ENCODE results near the gene TOGARAM2.

The TOGARAM2 gene

GRCh38 chr2:29023188-29023587 is 42.1 kb downstream of the TOGARAM2 start:
- DNase-seq: no peak

- no peak for DNase-seq
Measured at GRCh38 chr2:29024882-29025430, 43.9 kb downstream of the TOGARAM2 start.

- no peak for DNase-seq
Measured at GRCh38 chr2:29025711-29026110, 44.6 kb downstream of the TOGARAM2 start.

- DNase-seq: no peak
Measured at GRCh38 chr2:29031046-29031445, 49.9 kb downstream of the TOGARAM2 start.

GRCh38 chr2:29032189-29032588 is 51.1 kb downstream of the TOGARAM2 start:
- DNase-seq: no peak

- no peak for DNase-seq
Measured at GRCh38 chr2:29033172-29033571, 52.1 kb downstream of the TOGARAM2 start.

- no peak for DNase-seq
Measured at GRCh38 chr2:29033656-29034055, 52.6 kb downstream of the TOGARAM2 start.

GRCh38 chr2:29035016-29035745 is 54.1 kb downstream of the TOGARAM2 start:
- DNase-seq: no peak

GRCh38 chr2:29039718-29040480 is 58.8 kb downstream of the TOGARAM2 start:
- DNase-seq: no peak

- DNase-seq: no peak
Measured at GRCh38 chr2:29040552-29040951, 59.5 kb downstream of the TOGARAM2 start.

- no peak for DNase-seq
Measured at GRCh38 chr2:29041161-29041660, 60.1 kb downstream of the TOGARAM2 start.

GRCh38 chr2:29042561-29043075 is 61.5 kb downstream of the TOGARAM2 start:
- DNase-seq: no peak

GRCh38 chr2:29044459-29044858 is 63.4 kb downstream of the TOGARAM2 start:
- DNase-seq: no peak

GRCh38 chr2:29046321-29046720 is 65.2 kb downstream of the TOGARAM2 start:
- DNase-seq: no peak

GRCh38 chr2:29047083-29047845 is 66.2 kb downstream of the TOGARAM2 start:
- DNase-seq: no peak

GRCh38 chr2:29050591-29050990 is 69.5 kb downstream of the TOGARAM2 start:
- no peak for DNase-seq

GRCh38 chr2:29051730-29052129 is 70.6 kb downstream of the TOGARAM2 start:
- no peak for DNase-seq

- DNase-seq: no peak
Measured at GRCh38 chr2:29052807-29053206, 71.7 kb downstream of the TOGARAM2 start.

GRCh38 chr2:29053223-29053622 is 72.1 kb downstream of the TOGARAM2 start:
- no peak for DNase-seq

GRCh38 chr2:29053670-29054400 is 72.7 kb downstream of the TOGARAM2 start:
- DNase-seq: no peak

GRCh38 chr2:29054430-29054829 is 73.3 kb downstream of the TOGARAM2 start:
- DNase-seq: no peak

GRCh38 chr2:29055601-29056000 is 74.5 kb downstream of the TOGARAM2 start:
- DNase-seq: no peak

Measured in bone marrow (tissue), 2 donors.